GM19043 (cell line): ENCODE measurements around the gene TRDMT1.
A peak's percentile ranks its signal among the peaks of the same experiment; 100 is the strongest.

Experiments
- ATAC-seq: cut with Tn5 transposase; IDR thresholded peaks from one replicate; pipeline ENCODE4 v1.9.1; 2021; ENCODE audit warnings: low read depth; ENCODE audit not compliant: unreplicated experiment

Gene TRDMT1

GRCh38 chr10:17213646-17214349, 12.3 kb upstream of the TRDMT1 start:
- ATAC-seq: no peak

- no peak for ATAC-seq
Observed at GRCh38 chr10:17212802-17213221, 11.3 kb upstream of the TRDMT1 start.

- no peak for ATAC-seq
Observed at GRCh38 chr10:17210361-17210760, 8.9 kb upstream of the TRDMT1 start.

- ATAC-seq: no peak
Observed at GRCh38 chr10:17209881-17210280, 8.4 kb upstream of the TRDMT1 start.

- ATAC-seq: no peak
Observed at GRCh38 chr10:17209302-17209701, 7.8 kb upstream of the TRDMT1 start.

- no peak for ATAC-seq
Observed at GRCh38 chr10:17208476-17208875, 7.0 kb upstream of the TRDMT1 start.

- peak; percentile 66 for ATAC-seq
Observed at GRCh38 chr10:17206210-17206709, 4.8 kb upstream of the TRDMT1 start.

- ATAC-seq: no peak
Observed at GRCh38 chr10:17203416-17203815, 1.9 kb upstream of the TRDMT1 start.

GRCh38 chr10:17202999-17203398, 1.5 kb upstream of the TRDMT1 start:
- ATAC-seq: no peak

GRCh38 chr10:17202506-17202905, 1.0 kb upstream of the TRDMT1 start:
- ATAC-seq: no peak

GRCh38 chr10:17201794-17202116, 283 bp upstream of the TRDMT1 start:
- no peak for ATAC-seq

- ATAC-seq: no peak
Observed at GRCh38 chr10:17200001-17200911, 1.2 kb downstream of the TRDMT1 start.

- ATAC-seq: no peak
Observed at GRCh38 chr10:17199351-17199804, 2.1 kb downstream of the TRDMT1 start.

GRCh38 chr10:17196573-17196972, 4.9 kb downstream of the TRDMT1 start:
- ATAC-seq: no peak

- ATAC-seq: no peak
Observed at GRCh38 chr10:17196045-17196444, 5.4 kb downstream of the TRDMT1 start.

GRCh38 chr10:17195083-17195482, 6.4 kb downstream of the TRDMT1 start:
- ATAC-seq: no peak

- no peak for ATAC-seq
Observed at GRCh38 chr10:17190602-17191001, 10.9 kb downstream of the TRDMT1 start.

GRCh38 chr10:17188644-17189172, 12.8 kb downstream of the TRDMT1 start:
- ATAC-seq: no peak

- no peak for ATAC-seq
Observed at GRCh38 chr10:17185873-17186272, 15.6 kb downstream of the TRDMT1 start.

GRCh38 chr10:17183110-17183509, 18.4 kb downstream of the TRDMT1 start:
- no peak for ATAC-seq

- ATAC-seq: no peak
Observed at GRCh38 chr10:17181751-17182150, 19.7 kb downstream of the TRDMT1 start.
